Activated naive CD4-positive, alpha-beta T cell (primary cell): ENCODE results near the gene CTCF.
A peak's percentile ranks its signal among the peaks of the same experiment; 100 is the strongest.

Experiments
- DNase-seq, 4 experiments: peaks; one replicate each; lab custom pipeline; 2025; lab: John Stamatoyannopoulos, UW

Gene CTCF

DNA sequence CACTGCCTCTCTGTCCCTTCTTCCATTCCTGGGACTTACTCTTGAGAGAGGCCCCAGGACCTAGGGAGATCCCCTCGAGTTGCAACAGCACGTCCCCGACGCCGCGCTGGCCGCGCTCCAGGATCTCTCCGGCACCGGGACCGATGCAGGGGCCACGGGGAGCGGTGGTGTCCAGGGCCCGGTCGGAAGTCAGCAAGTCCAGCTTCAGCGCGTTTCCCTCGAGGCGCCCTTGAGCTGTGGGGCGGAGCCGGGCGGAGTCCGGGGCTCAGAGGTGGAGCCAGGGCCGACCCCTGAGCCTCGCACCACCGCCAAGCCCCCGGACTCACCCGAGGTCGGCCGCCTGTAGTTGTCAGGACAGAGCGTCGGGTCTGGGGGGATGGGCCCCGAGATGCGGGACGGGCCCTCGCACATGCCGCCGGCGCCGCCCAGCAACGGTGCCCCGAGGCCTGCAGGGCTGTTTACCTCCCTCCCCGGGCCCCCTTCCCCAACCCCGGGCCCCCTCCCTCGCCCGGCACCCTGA is 103.8 kb downstream of the CTCF start:
- DNase-seq: no peak

DNA sequence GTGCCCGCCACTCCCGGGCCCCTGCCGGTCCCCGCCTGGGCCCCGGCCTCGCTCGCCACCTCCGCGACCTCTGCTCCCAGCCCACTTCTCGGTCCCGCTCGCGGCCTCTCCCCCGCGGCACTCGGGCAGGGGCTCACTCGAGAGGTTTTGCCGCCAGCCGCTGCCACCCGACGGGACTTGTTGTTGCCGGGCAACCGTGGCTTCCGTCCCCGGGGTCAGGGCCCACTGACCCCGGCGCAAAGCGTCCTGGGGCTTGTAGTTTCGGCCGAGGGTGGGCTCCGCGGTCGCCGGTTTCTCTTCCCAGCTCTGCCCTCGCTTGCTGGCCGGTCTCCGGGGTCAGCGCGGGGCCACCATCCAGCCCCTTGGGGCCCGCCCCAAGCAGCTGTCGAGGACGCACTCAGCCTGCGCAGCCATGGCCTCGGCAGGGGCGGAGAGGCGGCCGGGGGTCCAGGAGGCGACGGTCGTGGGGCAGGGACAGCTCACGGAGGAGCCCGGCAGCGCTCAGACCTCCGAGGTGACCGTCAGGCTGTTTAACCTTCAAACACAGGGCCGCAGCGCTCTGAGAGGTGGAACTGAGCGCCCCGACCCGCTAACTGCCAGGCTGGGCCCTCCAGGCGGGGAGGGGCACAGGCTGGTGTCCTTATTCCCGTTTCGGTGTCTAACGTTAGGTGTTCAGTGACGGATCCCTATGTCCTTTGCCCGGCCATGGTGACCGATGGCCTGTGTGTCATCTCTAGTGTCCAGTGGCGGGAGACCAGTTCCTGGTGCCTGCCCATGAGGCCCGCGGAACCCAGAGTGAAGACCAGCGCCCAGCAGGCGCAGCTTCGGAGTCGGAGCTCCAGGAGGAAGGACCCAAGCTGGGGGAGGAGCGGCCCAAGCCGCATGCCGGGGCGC is 104.5 kb downstream of the CTCF start, which contains the start of the genes C16orf86 and ENKD1:
TSS of gene C16orf86 (plus strand) at position 256 of the 894 bp plus-strand sequence. CDS start at position 413, 157 bp downstream.
TSS of gene ENKD1 (minus strand) at position 192 of the 894 bp plus-strand sequence. CDS start 308 bp downstream, outside the sequence.
- peak; percentile 40 to 75 (median 52) for DNase-seq

DNA sequence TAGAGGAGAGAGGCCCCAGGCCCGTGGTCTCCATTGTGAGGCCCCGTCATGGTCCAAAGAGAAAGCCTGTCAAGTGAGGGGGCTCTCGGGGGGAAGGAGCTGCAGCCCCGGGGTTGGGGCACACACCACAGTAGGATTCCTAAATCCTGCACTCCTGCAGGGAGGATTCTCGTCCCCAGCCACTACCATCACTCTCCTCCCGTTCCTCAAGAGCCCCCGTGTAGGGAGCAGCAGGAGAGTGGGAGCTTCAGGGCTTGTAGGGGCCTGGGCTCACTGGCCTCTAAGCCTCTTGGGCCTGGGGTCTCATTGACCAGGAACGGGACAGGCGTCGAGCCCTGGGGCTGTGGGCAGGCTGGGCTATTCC is 105.1 kb downstream of the CTCF start:
- no peak for DNase-seq

DNA sequence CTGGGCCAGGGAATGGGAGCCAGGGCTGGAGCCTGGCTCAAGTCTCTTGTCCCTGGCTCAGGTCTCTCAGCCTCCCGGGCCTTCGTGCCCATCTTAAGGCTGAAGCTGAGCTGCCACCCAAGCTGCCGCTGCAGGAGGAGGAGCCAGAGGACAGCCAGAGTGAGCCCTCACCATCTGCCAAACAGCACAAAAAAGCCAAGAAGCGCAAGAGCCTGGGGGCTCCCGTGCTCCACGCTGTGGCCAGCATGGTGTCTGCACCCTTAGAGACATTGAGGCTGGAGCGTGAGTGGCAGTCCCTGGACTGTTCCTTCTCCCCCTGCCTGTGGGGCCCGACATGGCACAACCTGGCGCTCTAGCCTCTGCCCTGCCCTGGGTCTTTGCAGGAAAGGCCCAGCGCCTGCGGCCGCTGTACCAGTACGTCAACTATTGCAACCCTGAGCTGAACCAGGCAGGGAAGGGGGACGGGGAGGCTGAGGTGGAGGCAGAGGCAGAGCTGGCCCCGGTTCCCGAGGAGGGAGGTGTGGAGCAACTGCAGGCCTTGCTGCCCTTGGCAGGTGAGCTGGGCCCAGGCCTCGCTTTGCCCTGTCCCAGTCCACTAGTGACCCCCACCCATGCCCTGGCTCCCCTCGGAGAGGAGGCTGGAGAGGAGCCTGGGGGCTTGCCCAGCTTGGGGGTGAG is 105.6 kb downstream of the CTCF start:
- peak; percentile 38 to 79 (median 58) for DNase-seq

DNA sequence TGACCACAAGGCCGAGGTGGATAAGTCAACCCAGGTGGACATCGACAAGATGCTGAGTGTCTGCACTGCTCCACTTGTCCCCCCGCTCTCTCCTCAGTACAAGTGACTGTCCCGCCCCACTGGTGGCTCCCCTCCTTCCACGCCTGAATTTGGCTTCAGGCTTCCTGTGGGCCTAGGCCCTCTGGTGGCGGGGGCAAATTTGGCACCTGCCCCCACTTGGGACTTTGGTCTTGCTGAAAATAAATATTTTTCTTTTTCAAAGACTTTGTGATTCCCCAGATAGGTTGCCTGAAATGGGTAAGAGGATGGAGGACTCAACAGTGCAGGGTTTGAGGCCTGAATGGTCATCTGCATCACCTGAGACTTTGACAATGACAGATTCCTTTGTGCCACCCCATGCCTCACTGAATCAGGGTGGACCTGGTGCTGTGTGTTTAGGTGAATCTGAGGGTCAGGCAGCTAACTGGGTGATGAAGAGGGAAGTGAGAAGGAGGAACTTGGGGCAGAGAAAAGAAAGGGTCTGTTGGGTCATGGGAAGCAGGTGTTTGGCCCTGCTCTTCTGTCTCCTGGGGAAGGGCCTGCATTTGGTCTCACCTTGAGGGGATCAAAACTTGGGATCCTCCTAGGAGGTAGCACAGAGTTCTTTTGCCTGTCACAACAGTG is 106.3 kb downstream of the CTCF start:
- no peak for DNase-seq

DNA sequence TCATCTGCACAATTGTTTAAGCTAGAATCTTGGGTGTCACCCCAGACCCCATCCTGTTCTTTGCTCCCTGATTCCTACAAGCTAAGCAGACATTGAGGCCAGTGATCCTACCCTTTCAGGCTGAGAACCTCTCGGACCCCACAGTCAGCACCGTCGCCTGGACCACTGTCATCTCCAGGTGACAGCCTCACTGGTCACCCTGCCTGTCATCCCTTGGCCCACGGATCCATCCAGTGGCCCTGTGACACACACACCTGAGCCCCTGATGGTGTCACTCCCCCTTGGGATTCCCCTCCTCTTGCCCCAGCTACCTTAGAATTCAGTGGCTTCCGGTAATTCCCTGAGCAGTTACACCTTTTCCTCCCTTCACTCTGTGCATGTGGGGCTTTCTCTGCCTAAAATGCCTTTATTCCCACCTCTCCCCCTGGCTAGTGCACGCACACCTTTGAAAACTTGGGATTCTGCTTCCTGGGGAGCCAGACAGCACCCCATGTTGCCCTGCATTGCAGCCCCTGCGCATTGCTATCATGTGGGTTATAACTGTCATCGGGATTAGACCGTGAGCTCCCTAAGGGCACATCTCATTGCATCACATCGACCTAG is 107.3 kb downstream of the CTCF start:
- DNase-seq: no peak

DNA sequence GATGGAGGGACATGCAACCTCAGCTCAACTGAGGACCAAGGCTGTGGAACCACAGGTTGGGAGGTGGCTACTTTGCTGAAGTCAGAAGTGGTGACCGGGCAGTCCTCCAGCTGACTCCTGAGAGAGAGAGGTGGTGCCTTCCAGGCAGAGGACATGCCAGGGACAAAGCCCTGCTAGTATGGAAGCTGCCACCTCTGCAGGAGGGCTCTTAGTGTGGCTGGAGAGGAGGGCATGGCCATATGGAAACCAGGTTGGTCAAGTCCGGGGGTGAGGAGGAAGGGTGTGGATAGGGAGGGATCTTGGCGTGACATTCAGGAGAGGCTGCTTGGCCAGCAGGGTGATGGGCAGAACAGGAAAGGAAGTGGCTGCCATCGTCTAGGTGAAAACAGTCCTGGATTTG is 110.0 kb downstream of the CTCF start:
- no peak for DNase-seq

DNA sequence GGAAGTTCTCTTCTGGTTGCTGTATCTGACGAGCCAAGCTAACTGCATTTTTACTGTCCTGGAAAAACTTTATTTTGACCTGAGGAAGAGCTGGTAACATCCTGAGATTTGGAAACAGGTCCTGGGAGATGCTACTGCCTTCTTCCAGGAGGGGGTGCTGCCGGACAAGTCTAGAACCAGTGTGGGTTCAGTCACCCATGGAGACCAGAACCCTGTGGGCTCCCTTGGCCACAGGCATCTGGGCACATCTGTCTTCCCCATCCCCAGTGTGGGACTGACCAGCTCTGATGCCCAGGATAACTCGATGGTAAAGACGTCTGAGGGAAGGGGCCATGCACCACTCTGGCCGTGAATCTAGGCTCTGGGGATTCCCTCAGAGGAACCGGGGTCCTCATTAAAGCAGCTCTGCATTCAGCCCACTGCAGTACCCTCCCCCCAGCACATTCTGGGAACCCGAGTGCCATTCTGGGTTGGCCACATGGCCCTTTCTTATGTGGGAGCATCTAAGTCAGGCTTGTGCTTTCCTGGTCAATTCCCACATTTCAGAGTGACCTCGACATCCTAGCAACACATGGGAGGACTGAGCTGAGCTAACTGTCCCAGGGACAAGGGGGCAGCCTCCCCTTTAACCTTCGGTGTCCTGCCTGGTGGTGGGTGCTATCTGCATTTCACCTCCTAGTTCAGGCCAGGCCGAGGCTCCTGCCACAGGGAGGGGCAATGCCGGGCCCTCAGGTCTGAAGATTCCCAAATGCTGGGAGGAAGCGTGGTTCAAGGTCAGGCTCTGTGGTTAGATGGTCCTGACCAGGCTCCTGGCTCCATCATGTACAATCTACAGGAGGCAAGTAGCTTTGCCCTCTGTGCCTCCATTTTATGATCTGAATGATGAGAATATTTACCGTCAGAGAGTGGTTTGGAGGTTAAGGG is 110.7 kb downstream of the CTCF start:
- peak in 1 of 4 experiments; percentile 14 for DNase-seq

DNA sequence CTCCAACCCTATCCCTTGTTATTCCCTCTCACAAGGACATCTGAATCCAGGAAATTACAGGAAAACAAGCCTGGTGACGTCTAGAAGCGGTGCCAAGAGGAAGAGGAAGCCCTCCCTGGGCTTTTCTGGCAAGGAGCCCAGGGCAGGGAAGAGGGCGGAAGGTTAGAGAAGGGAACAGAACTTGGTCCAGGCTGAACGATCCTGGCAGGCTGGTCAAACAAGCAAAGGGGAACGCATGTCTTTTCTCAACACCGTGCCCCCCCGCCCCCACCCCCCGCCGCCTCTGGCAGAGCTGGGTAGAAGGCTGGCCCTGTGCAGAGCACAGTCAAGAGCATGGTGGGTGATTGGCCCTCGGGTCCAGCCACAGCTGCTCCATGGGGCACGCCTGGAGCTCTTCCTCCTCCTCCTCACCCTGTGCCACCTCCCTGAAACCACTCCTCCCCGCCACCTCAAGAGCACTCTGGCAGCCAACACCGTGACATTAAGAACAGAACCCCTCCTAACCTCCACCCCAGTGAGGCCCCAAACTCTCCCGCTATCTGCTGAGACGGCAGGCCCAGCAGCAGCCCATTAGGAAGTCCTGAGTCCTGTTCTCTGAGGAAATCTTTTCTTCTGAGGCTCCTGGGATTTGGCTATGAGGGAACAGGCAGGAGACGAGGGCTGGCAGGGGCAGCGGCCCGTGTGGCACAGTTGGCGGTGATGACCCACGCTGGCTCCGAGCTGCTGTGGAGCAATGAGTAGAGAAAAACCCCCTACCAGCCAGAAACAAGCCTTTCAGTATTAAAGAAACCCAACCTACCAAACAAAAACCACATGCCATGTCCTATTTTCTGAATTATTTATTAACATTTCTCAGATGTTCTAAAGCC is 111.6 kb downstream of the CTCF start:
- no peak for DNase-seq

DNA sequence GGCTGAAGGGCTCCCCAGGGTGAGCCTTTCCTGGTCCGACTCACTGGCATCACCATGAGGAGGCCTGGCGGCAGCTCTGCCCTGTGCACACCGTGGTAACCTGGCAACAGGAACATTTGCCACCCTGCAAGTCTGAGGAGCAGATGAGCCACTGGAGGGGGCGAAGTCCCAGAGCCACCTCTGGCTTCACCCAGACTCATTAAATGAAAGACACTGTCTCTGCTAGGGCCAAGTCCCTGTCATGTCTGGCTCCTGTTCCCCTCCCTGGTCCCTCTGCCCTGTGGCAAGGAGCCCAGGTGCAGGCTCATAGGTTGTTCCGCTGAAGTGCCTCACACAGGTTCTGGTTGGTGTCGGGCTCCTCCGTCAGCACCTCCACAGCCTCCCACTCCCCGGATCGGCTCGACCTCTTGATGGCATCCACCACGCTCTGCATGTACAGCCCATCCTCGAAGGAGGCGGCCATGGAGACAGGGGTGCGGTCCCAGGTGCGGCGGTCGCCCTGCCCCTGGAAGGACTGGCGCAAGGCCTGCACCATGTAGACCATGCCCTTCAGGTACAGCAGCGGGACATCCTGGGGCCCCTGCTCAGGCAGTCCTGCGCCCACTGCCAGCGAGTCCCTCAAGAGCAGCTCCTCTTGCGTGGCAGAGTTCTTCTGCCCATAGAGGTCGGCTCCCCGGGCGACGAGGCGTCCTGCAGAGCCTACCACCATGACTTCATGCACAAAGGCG is 112.7 kb downstream of the CTCF start:
- DNase-seq: no peak

DNA sequence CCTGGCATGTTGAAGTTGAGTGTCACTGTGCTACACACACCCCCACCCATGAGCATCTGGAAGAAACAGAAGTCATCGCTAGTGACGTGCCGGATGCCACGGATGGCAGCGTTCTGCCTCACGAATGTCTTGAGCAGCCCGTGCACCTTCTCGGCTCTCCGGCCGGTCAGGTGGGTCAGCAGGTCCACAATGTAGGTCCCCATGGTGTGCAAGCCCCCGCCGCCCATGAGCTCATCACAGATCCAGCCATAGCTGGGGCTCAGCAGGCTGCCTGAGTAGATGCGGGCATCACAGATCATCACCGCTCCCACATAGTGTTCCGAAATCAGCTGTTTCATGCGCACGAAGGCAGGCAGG is 113.2 kb downstream of the CTCF start:
- DNase-seq: no peak

DNA sequence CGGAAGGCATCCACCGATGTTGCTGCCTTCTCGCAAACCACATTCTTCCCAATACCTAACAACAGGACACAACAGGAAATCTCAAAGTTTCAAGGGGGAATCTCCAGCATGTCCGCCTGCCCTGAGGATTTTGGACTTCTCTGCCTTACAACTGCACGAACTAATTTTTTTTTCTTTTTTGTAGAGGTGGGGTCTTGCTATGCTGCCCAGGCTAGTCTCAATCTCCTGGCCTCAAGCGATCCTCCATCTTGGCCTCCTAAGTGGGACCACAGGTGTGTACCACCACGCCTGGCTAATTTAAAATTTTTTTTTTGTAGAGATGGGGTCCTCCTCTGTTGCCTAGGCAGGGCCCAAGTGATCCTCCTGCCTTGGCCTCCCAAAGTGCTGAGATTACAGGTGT is 113.7 kb downstream of the CTCF start:
- DNase-seq: no peak

DNA sequence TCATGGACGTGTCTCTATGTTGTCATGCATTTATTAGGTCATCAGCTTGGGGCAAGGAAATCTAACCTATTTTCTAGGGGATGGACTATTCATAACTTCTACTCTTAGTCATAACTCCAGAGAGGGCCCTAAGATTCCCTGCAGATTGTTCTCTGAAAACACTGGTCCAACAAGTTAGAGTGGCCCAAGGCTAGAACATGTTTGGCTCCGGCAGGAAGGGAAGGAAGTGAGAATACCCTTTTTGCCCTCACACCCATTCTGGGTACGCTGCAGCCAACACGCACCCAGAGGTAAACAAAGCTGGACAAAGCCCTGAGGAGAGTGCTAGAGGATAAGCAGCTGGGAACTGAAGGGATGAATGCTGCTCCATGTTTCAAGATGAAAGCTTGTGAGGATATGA is 114.2 kb downstream of the CTCF start:
- DNase-seq: no peak

DNA sequence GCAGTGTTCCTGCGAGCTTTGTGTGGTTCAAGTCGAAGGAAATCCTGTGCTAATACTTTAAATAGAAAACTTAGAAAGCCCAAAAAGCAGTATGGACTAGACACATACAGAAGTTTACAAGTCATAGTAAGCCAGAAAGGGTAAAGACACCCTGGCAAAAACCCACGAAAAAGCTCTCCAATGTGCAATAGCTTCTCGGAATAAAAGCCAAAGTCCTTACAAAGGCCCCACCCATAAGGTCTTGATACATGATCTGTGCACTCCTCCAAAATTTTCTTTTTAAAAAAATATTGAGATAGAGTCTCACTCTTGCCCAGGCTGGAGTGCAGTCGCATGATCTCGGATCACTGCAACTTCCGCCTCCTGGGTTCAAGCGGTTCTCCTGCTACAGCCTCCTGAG is 114.6 kb downstream of the CTCF start:
- no peak for DNase-seq

DNA sequence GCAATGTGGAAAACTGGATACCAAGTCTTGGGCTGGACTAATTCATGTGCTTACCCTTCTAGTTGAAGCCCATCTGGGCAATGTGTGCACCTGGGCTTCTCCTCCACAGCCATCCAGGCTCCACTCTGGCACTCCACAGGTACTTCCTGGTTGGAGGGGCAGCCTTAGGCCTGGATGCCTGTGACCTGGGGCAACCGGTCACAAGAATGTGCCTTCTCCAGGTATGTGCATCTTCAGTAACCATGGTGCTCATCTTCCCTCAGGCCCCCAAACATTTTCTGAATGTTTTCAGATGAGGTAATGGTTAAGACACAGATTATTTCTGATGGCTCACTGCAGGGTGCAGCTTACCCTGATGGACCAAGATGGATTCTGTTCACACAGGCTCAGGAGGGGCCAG is 115.4 kb downstream of the CTCF start:
- no peak for DNase-seq

DNA sequence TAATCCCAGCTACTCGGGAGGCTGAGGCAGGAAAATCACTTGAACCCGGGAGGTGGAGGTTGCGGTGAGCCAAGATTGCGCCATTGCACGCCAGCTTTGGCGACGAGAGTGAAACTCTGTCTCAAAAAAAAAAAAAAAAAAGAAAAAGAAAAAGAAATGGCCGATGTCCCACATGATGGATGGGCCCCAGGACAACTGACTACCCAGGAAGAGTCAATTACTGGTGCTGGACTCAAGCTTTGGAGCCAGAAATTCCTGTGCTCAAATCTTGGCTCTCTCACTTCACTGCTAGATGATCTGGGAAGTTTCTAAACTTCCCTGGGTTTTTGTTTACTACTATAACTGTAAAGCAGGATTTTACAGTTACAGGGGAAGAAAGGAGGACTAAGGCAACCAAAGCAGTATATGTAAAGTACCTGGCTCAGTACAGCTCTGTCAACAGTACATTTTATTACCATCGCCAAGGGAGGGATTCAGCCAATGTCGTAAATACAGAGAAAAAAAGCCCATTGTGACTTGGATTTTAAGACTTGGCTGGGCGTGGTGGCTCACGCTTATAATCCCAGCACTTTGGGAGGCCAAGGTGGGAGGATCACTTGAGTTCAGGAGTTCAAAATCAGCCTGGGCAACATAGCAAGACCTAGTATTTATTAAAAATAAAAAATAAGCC is 116.2 kb downstream of the CTCF start:
- no peak for DNase-seq

DNA sequence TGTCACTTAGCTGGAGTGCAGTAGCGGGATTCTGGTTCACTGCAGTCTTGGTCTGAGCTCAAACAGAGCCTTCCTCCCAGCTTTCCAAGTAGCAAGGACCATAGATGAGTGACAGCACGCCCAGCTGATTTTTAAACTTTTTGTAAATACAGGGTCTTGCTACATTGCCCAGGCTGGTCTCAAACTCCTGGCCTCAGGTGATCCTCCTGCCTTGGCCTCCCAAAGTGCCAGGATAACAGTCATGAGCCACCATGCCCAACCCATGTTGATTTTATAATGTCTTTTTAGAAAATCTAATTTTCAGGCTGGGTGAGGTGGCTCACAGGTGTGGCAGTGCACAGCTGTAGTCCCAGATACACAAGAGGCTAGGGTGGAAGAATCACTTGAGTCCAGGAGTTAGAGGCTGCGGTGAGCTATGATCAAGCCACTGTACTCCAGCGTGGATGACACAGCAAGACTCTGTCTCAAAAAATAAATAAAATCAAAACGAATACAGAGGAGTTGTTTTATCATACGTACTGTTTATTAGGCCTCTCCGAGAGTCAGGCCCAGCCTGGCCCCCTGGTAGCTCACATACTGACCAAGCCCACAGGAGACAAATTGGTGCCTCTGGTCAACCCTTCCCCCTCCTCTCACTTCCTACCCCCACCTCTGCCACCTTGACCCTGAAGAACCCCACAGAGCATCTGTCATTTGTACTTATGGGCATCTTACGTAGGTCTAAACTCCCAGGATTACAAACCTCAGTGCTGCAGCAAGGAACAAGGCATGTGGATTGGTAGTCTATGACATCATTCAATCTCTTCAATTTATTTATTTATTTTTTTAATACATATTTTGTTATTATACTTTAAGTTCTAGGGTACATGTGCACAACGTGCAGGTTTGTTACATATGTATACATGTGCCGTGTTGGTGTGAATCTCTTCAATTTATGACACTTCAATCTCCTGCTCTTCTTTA is 117.9 kb downstream of the CTCF start:
- DNase-seq: no peak

DNA sequence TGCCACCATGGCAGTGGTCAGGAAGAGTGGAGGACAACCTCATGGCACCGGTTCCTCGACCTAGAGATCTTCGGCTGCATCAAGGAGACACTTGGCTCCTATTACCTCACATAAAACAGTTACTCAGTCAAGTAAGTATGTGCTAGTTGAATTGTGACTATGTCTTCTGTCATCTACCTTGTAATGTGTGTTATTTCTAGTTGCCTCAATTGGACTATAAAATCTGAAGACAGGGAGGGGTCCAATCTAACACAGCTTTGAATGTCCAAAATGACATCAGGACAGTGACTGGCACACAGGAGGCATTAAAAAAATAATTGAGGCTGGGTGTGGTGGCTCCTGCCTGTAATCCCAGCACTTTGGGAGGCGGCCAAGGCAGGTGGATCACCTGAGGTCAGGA is 121.4 kb downstream of the CTCF start:
- DNase-seq: no peak
